ENCODE data around the gene SDHD.
"Not testable (repeated sequence)": the region's sequence is repeated elsewhere in the genome, so short reads cannot be mapped to it uniquely, and the experiment has no call there.

The SDHD gene

GRCh38 chr11:112086422-112087191 lies at the start of gene SDHD, which contains the start of gene TIMM8B:
TSS of gene SDHD (plus strand) at chr11:112086873. CDS start at chr11:112086908, 35 bp downstream.
TSS of gene TIMM8B (minus strand) at chr11:112086756. CDS start at chr11:112086723, 33 bp downstream.
- peak; percentile 41 for TF ChIP-seq CTCF (IDR thresholded peaks at IDR 0.05; ENCODE audit: low read length, missing control alignments)
- peak within 1 kb of the TSS; percentile 75 for H3K4me3 ChIP-seq (replicated peaks; ENCODE audit: low read depth, low read length)
- DNase-seq (ENCODE audit: low read depth): peak; percentile 98

GRCh38 chr11:112037527-112037926 lies 49.1 kb upstream of the SDHD start:
- TF ChIP-seq CTCF (IDR thresholded peaks at IDR 0.05; ENCODE audit: low read length, missing control alignments): no peak
- H3K4me3 ChIP-seq (replicated peaks; ENCODE audit: low read depth, low read length): no peak overlapping the region
- DNase-seq (ENCODE audit: low read depth): no peak

GRCh38 chr11:112042161-112042960 lies 44.3 kb upstream of the SDHD start:
- peak; percentile 22 for DNase-seq (ENCODE audit: low read depth)
- TF ChIP-seq CTCF (IDR thresholded peaks at IDR 0.05; ENCODE audit: low read length, missing control alignments): no peak
- no peak overlapping the region for H3K4me3 ChIP-seq (replicated peaks; ENCODE audit: low read depth, low read length)

GRCh38 chr11:112042961-112043304 lies 43.7 kb upstream of the SDHD start:
- DNase-seq (ENCODE audit: low read depth): no peak
- TF ChIP-seq CTCF (IDR thresholded peaks at IDR 0.05; ENCODE audit: low read length, missing control alignments): no peak
- no peak overlapping the region for H3K4me3 ChIP-seq (replicated peaks; ENCODE audit: low read depth, low read length)

- no peak overlapping the region for H3K4me3 ChIP-seq (replicated peaks; ENCODE audit: low read depth, low read length)
- no peak for DNase-seq (ENCODE audit: low read depth)
- no peak for TF ChIP-seq CTCF (IDR thresholded peaks at IDR 0.05; ENCODE audit: low read length, missing control alignments)
Observed at GRCh38 chr11:112044961-112045360, 41.7 kb upstream of the SDHD start.

- DNase-seq (ENCODE audit: low read depth); H3K4me3 ChIP-seq (replicated peaks; ENCODE audit: low read depth, low read length): not testable (repeated sequence)
Observed at GRCh38 chr11:112046647-112047046, 40.0 kb upstream of the SDHD start.

GRCh38 chr11:112048256-112048655 lies 38.4 kb upstream of the SDHD start:
- DNase-seq (ENCODE audit: low read depth); H3K4me3 ChIP-seq (replicated peaks; ENCODE audit: low read depth, low read length): not testable (repeated sequence)
